ENCODE data around the gene SORL1.

SORL1 gene

DNA sequence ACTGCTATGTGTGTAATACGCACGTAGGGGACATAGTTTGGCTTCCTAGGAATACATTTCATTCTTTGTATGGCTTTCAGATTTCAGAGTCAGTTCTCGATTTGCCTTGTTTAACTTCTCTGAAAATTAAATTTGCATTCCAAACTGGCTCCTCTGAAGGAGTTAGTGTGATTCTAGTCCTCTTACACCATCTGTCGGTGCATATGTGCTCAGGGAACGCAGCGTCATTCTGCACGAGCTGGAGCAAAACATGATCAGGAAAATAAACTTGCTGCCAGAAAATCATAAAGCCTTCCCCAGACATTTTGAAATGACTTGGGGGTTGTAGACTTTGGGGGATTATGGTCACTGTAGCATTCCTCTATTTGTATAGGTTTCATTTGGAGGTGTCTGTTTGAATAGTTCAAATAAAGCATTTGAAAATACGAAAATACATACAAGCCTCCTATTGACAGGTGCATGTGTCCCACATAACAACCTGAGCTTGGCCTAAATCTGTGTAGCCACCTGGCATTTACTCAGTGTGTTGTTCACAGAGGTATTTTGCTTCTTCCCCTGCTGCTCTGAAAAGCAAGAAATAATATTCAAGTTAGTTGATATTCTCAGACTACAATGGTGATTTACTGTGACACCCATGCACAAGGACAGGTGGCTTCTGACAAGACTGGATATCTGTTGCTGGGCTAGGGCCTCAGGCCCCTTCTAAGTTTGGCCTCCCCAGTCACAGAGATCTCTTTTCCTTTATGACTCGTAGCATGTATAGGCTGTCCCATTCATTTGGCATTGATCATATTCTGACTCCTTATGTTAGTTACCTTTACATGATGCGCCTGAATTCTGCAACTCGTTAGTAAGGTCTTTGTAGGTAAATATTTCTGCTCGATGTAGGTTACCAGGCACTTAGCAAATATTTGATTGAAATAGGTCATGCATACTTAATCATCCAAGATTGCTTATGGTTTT is 82.3 kb downstream of the SORL1 start:
- DNase-seq (ENCODE audit: low read depth, low spot score), result no peak

DNA sequence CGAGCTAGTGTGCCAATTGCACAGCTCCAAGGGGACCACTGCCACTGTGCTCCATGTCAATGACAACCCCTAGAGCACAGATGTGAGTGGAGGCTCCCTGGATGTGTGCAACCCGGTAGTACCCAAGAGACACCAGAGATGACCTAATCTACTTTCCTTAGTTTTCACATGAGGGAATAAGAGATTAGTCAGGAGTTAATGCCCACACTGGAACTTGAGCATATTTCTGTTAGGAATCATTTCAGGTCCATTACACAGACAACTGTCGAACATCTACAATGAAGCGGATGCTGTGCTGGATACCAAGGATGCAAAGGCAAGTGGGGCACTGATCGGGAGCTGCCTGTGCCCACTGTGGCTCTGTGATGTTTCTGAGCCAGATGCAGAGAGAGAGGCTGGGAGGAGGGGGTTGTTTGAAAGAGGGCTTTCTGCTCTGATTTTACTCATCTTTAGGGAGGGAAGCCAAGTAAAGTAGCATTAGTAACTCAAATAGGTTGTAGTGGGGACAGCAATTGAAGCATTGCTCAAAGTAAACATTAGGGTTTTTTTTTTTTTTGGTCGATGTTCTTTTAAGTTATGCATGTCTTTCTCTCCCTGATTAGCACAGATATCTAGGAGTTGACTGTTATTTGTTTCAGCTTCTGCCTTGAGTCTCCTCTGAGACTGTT is 83.1 kb downstream of the SORL1 start:
- DNase-seq (ENCODE audit: low read depth, low spot score), result no peak

DNA sequence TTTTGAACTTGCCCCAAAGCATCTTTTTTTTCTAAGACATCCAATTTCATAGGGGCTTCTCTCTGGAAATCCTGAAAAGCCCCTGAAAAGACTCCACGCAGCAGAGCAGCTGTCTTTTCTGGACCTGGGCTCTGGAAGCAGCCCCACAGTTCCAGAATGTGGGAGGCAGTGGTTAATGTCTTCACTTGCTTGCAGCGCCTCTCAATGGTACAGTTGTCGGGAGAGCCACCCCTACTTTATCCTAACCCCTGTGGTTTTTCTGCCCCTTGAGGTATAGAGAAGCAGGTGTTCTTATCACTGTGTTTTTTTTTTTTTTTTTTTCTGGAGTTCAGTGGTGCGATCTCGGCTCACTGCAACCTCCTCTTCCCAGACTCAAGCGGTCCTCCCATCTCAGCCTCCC is 84.0 kb downstream of the SORL1 start:
- DNase-seq (ENCODE audit: low read depth, low spot score), result no peak

DNA sequence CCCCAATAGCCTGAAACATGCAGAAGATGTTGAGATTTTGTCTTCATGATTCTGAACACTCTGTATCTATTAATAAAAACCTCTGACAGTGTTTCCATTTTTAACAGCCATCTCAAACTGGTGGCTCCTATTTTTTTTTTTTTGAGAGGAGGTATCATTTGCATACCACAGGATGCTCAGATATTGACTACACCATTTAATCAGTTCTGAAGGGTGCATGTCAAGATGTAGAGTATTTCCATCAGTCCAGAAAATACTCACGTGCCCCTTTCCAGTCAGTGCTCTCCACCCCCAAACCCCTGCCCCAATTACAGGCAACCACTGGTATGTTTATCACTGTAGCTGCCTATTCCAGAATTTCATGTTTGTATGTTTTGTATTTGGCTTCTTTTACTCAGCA is 85.9 kb downstream of the SORL1 start:
- DNase-seq (ENCODE audit: low read depth, low spot score), result no peak

DNA sequence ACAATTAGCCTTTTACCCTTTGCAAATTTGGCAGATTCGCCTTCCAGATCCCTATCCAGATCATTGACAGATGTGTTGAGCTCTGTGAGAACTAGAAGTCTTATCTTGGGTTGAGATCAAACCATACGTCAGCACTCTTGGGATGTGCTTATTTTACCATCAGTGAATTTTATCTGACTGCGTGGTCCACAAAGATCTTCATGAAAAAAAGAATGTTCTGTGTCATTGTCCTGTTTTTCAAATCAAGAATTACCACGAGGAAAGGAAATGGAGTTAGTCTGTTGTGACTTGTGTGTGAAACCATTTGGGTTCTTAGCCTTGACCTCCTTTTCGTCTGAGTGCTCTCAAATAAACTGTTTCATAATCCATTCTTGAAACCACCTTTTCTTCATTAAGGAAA is 86.9 kb downstream of the SORL1 start:
- DNase-seq (ENCODE audit: low read depth, low spot score), result no peak

DNA sequence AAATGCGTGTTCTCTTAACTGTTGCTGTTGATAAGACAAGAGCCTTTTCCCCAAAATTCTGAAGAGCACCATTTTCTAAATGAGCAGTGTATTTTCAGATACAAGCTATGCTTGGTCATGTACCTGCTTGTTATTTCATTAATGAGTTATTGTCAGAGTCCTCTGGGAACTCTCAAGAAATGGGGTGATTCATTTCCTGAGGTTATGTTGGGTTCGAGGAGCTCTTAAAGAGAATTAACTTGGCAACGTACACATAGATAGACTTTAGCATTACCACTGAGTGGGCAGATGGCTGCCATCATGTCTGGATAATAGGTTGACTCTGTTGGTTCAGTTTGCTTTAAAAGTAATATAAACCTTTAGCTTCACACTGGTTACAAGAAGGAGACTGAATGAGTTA is 88.5 kb downstream of the SORL1 start:
- DNase-seq (ENCODE audit: low read depth, low spot score), result no peak

DNA sequence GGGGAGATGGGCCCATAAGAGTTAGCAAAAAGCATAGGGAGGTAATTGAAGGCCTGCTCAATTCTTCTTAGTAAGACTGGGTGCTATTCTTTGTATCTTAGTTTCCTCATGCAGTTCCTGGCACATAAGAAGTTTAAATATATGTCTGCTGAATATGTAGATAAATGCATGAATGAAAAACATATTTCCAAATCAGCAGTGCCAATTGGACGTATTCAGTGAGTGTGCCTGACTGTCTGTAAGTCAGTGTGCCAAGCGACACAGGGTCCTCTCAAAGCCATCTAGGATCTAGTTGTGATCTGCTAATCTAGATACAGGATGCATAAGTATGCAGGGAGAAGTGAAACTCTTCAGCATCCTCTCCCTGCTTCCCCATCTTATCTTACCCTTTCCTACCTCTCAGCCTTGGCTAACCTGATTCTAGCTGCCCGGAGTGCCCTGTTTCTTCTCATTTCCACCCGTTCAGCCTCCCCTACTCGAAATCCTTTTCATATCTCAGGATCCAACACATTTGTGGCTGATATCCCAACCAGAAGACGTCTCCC is 91.8 kb downstream of the SORL1 start:
- no peak for DNase-seq (ENCODE audit: low read depth, low spot score)

DNA sequence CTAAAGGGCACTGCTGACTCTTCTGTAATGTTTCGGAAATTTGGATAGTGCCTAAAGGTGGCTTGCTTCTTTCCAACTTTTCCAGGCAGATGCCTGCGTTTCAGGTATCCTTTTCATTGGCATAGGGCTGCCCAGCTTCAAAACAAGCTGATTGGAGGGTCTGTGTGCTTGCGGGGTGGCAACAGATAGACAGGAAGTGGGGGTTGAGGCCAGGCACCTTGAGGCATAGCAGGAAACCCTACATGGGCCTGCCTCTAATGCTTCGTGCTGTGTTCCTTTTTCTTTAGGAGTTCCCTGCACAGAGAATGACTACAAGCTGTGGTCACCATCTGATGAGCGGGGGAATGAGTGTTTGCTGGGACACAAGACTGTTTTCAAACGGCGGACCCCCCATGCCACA is 92.8 kb downstream of the SORL1 start:
- DNase-seq (ENCODE audit: low read depth, low spot score), result no peak

DNA sequence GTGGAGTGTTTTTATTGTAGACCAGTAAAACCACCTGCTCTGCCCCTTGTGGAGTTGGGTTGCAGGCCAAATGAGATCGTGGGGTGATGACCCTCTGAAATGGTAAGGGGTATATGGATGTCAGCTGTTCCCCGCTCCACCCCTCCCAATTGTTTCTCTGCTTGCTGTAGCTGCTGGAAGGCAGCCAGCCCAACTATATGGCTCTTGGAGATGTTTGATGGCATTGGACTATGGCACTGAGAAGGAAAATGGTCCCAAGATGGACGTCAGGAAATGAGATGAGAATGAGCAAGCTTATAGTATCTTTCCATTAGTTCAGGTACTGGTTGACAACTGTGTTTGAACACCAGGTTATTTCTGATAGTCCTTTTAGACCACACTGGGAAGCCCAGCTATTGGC is 95.5 kb downstream of the SORL1 start:
- DNase-seq (ENCODE audit: low read depth, low spot score), result no peak

DNA sequence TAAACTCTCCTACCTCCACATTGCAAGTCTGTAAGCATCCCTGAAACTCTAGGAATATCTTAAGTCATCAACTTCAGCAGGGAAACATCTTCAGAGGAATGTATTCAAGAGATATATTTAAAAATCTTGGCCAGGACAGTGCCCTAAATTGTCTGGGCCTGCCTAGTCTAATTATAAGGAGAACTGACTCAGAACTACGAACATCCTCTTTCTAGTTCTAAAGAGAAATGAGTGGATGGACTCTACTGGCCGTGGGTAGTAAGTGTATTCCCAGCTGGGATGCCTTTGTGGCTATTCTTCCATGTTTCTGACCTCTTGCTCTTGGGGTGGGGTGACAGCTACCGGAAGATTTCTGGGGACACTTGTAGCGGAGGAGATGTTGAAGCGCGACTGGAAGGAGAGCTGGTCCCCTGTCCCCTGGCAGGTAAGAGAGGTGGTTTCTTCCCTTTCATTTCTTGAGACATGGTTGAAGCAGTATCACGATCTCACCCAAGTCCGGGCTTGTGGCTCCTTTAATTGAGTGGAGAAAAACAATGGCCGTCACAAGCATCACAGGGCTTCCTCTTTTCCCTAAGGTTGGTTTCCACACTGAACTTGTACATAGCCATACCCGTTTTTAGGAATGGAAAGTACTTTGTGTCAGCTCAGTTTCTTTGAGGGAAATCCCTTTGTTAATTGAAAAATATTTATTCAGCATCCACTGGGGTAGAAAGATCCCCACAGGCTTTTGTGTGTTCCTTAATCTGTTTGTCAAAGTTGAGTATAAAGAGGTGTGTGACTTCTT is 98.3 kb downstream of the SORL1 start:
- no peak for DNase-seq (ENCODE audit: low read depth, low spot score)

DNA sequence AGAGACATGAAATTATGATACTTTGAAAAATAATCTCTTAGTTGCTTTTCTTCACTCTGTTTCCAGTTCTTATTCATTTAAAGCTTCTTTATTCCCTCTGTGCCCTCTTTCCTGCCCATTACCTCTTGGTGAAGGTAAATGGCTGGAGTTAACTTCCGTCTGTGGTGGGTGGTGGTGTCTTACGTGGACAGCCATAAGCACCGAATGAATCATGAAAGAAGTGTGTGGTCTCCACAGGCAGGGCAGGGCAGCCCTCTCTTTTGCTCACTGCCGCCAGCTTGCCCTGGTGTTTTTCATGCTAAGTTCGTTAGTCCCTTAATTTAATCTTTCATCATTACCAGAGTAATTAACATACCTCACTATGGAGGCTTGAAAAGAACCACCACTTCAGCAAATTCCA is 99.3 kb downstream of the SORL1 start:
- no peak for DNase-seq (ENCODE audit: low read depth, low spot score)

DNA sequence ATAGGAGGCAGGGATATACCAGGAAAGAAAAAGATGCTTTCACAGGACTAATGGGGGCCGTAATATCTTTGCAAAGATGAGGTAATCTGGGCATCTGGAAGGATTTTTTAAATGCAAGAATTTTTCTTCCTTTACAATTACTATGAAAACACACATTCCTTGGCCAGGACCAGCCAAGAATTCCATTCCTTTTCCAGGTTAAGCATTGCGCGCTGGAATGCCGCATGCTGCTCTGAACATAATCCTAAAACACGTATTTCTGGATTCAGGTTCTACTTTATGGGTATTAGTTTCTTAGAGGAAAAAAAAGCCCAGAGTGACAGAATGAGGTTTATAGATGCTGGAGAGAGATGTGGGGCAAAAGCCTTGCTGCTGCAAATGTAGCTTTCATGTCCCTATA is 100.0 kb downstream of the SORL1 start:
- no peak for DNase-seq (ENCODE audit: low read depth, low spot score)

DNA sequence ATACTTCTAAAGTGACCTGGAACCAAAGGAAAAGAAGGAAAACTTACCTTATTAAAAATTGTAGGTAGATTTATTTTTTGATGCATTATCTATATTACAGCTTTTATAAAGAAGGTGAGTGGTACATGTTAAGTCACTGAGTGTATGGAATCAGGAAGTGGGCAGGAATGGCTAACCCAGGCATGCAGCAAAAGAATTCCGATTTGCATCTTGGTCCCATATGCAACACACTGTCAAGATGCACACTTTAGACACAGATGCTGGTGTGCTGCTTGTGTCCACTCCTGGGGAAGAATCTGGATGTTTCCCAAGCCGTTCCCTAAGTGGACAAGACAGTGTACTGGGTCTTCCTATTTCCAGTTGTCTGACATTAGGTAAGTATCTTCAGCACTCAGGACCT is 100.5 kb downstream of the SORL1 start:
- no peak for DNase-seq (ENCODE audit: low read depth, low spot score)

DNA sequence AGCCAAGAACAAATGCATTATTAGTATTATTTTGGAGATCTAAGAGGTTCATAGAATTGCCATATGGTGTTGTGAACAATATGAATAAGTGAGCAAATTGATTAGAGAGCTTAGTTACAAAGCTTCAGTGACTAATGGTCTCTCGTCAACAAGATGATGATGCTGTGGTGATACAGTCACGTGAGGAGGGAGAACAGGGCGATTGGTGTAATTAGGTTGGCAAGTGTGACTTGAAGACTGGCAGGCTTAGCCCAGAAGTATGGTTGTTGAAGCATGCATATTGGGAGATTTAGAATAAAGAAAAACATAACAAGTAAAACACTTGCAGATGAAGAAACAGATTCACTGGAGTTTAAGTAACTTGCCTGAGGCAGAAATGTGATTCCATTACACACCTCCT is 101.3 kb downstream of the SORL1 start:
- DNase-seq (ENCODE audit: low read depth, low spot score), result no peak

DNA sequence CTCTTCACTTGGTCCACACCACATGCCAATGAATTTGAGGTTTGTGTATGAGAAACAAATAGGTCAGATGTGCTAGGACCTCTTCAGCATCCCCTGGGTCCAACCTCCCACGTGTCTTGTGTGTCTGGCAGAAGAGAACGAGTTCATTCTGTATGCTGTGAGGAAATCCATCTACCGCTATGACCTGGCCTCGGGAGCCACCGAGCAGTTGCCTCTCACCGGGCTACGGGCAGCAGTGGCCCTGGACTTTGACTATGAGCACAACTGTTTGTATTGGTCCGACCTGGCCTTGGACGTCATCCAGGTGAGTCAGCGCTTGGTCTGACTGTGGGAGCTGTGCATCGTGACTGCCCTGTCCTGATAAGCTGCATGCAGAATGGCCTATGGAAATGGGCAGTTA is 101.7 kb downstream of the SORL1 start:
- DNase-seq (ENCODE audit: low read depth, low spot score), result no peak

DNA sequence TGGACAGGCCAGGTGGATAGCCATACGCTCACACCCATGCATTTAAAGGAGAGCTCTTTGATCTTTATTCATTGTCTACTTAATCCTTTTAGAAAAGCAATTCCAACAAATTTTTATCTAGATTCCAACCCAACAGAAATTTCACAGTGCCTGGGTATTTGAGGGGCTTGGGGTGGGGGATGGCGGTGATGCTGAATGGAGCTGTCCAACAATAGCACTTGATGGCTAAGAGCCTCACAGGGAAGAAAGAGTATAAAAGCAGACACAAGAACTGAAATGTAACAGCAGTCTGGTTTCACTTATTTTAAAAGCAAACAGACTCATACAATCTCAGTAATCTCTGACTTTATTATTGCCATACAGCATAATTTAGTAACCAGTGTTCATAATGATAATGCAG is 102.4 kb downstream of the SORL1 start:
- no peak for DNase-seq (ENCODE audit: low read depth, low spot score)

DNA sequence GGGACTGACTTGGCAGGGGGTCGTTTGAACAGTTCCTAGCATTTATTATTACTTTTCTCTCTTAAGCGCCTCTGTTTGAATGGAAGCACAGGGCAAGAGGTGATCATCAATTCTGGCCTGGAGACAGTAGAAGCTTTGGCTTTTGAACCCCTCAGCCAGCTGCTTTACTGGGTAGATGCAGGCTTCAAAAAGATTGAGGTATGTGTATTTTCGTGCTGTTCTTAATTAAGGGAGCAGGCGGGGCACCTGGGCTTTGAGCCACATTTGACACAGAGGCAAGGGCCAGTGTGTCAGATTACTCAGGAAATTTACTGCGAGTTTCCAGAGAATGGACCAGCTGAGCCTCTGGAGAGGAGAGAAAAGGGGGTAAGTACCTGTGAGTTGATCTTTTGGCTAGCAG is 103.0 kb downstream of the SORL1 start:
- no peak for DNase-seq (ENCODE audit: low read depth, low spot score)

DNA sequence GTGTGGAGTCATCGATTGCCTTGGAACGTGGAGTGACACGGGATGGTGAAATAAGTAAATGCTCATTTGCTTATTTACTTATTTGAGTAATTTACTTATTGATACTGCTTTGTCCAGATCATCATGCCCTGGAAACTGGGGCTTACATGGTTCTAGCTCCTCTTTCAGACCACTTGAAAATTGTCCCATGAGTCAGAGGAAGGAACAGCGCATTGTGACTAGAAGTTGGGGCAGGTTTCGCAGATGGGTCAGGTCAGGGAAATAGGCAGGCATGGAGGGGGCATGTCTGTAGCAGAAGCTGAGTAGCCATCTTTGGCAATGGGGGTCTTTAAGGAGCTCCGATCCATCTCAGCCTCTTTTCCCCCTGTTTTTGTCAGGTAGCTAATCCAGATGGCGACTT is 104.8 kb downstream of the SORL1 start:
- no peak for DNase-seq (ENCODE audit: low read depth, low spot score)

DNA sequence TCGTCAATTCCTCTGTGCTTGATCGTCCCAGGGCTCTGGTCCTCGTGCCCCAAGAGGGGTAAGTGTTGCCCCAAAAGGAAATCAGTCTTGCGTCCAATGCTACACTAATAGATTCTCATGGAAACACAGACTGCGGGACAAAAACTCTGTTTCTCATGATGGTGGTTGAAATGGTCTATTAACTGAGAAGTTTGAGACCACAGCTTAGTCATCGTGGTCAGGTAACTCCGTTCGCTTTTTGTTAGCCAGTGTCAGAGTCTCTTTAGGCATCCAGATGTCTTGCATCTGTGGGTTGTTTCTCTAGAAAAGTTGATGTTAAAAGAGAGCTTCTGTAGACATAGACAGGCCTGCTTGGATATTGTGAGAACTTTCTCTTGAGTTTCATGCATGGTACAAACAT is 105.2 kb downstream of the SORL1 start:
- no peak for DNase-seq (ENCODE audit: low read depth, low spot score)

DNA sequence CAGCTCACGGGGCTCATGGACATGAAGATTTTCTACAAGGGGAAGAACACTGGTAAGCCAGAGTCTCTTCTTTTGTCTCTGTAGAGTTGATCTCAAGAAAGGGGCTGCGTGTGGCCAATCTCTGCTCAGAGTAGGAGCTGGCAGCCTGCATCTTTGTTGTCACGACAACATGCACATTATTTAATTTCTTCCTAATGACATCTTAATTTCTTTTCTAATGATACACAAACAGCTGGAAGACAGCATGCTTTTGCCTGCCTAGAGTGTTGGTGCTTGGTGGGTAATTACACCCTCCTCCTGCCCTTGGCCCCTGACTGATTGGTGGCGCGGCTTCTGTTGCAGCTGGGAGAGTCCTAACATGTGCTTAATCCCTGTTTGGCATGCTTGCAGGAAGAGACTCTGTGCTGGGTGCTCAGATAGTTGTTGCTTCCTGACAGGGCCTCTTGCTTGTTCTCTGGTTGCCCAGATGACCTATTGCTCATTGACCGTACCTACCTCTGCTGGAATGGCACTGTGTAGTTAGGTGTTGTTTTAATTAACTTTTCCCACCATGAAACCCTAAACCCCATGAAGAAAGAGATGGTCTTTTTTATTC is 107.6 kb downstream of the SORL1 start:
- no peak for DNase-seq (ENCODE audit: low read depth, low spot score)

DNA sequence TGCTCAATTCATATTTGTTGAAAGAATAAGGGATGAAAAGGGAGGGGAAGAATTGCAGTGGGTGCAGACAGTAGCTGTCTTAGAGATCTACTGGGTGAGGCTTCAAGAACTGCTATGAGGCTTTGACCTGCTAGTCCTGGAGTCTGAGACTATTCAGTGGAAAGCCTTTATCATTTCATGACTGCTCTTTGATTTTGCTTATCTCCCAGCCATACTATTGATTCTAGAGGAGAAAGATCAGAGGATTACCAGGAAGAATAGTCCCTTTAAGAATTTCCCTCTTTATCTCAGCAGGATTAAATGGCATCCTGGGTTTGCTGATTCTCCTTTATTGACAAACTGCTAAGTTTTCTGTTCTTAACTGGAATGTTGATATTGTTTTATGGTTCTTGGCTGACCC is 108.1 kb downstream of the SORL1 start:
- no peak for DNase-seq (ENCODE audit: low read depth, low spot score)

DNA sequence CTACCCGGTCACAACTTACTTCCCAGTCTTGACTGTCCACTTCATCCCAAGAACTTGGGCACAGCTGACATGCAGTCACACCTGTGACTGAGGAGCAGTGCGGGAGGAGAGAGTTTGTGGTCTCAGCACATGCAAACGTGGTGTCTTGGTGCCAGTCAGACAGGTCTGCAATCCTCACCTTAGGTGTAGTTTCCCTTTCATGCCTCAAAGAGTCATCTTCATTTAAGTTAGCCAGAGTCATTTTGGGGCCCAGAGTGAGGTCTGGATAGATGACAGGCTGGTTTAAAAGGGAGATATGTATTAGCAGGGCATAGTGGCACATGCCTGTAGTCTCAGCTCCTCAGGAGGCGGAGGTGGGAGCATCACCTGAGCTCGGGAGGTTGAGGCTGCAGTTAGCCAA is 109.1 kb downstream of the SORL1 start:
- no peak for DNase-seq (ENCODE audit: low read depth, low spot score)

Data from activated CD4-positive, CD25-positive, alpha-beta regulatory T cell treated with anti-CD3 and anti-CD28 coated beads, Interleukin-2, amount 50 U/mL, for 16 hours (primary cell).